Astrocyte of the spinal cord (primary cell): ENCODE measurements around the gene TFDP2.
"Not testable (repeated sequence)": the region's sequence is repeated elsewhere in the genome, so short reads cannot be mapped to it uniquely, and the experiment has no call there.

Experiments
- DNase-seq: peaks from one replicate; pipeline ENCODE4 v3.0.0; 2011; ENCODE audit warnings: low read depth, low spot score
- H3K4me3 ChIP-seq: 2 replicates; pipeline ENCODE4 v1.5.1; 2011; ENCODE audit warnings: low read depth, mild to moderate bottlenecking, low read length, moderate library complexity
- in situ Hi-C: cut with HindIII; loops from 2 replicates; pipeline ENCODE4 v1.10.0; 2017; ENCODE audit warnings: low sequenced_read_pairs
- TF ChIP-seq, protein P1 (sequence below): IDR thresholded peaks from 2 replicates; pipeline ENCODE4 v1.5.1; 2012; ENCODE audit warnings: low read depth, mild to moderate bottlenecking, low read length, inconsistent platforms

TFDP2 gene

GRCh38 chr3:142019794-142020320, 129.5 kb downstream of the TFDP2 start:
- TF ChIP-seq, protein P1, sequence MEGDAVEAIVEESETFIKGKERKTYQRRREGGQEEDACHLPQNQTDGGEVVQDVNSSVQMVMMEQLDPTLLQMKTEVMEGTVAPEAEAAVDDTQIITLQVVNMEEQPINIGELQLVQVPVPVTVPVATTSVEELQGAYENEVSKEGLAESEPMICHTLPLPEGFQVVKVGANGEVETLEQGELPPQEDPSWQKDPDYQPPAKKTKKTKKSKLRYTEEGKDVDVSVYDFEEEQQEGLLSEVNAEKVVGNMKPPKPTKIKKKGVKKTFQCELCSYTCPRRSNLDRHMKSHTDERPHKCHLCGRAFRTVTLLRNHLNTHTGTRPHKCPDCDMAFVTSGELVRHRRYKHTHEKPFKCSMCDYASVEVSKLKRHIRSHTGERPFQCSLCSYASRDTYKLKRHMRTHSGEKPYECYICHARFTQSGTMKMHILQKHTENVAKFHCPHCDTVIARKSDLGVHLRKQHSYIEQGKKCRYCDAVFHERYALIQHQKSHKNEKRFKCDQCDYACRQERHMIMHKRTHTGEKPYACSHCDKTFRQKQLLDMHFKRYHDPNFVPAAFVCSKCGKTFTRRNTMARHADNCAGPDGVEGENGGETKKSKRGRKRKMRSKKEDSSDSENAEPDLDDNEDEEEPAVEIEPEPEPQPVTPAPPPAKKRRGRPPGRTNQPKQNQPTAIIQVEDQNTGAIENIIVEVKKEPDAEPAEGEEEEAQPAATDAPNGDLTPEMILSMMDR, result no peak
- in situ Hi-C loops, result no loop called here
- no peak overlapping the region for H3K4me3 ChIP-seq
- peak; percentile 5 for DNase-seq

DNA sequence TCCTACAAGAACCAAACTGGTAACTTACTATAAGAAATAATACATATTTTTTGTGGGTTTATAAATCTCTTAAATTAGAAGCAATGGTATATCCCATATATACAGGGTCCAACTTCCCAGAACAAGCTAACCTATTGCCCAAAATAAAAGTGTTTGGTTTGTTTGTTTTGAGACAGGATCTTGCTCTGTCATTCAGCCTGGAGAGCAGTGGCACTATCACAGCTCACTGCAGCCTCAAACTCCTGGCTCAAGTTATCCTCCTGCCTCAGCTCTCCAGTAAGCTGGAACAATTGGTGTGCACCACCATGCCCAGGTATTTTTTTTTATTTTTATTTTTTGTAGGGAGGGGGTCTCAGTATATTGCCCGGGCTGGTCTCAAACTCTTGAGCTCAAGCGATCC, 135.4 kb downstream of the TFDP2 start:
- TF ChIP-seq, protein P1, result no peak
- in situ Hi-C loops, result no loop called here
- no peak overlapping the region for H3K4me3 ChIP-seq
- no peak for DNase-seq

- no peak overlapping the region for H3K4me3 ChIP-seq
- no peak for DNase-seq
- TF ChIP-seq, protein P1, result no peak
- in situ Hi-C loops, result no loop called here
Observed at GRCh38 chr3:142013326-142013980, 135.9 kb downstream of the TFDP2 start.

GRCh38 chr3:142009029-142009428, 140.3 kb downstream of the TFDP2 start:
- in situ Hi-C loops, result no loop called here
- TF ChIP-seq, protein P1, result no peak
- DNase-seq, result no peak

GRCh38 chr3:142007710-142008399, 141.5 kb downstream of the TFDP2 start:
- in situ Hi-C loops, result no loop called here
- no peak overlapping the region for H3K4me3 ChIP-seq
- DNase-seq, result no peak
- TF ChIP-seq, protein P1, result no peak

More at GRCh38 chr3:142009029-142009428, 140.3 kb downstream of the TFDP2 start:
- H3K4me3 ChIP-seq, result no peak overlapping the region

DNA sequence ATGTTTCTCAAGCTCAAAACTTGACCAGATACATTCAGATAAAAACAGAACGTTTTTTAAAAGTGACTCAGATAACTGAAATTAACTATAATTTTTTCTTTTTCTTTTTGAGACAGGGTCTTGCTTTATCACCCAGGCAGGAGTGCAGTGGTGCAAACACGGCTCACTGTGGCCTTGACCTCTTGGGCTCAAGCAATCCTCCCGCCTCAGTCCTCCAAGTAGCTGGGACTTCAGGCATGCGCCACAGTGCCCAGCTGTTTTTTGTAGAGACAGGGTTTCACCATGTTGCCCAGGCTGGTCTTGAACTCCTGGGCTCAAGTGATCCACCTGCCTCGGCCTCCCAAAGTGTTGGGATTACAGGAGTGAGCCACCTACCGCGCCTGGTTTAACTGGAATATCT, 144.4 kb downstream of the TFDP2 start:
- DNase-seq, in situ Hi-C loops, H3K4me3 ChIP-seq: not testable (repeated sequence)

DNA sequence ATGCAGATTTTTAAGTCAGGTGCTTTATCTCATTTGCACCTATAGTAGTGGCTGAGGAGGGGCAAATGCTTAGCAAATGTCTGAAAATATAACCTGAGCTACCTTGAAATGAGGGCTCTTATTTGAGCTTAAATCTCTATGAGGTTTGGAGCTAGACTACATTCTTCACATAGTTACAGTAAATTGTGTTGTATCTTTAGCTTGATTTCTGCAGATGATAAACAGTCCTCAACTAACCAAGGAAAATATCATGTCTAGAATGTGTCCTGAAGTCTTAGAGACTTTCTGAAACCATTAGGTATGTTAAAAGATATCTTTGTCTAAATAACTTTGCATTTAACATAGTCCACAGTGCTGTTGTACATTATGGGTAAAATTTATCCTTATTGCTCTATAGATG, 145.3 kb downstream of the TFDP2 start:
- DNase-seq, result no peak
- H3K4me3 ChIP-seq, result no peak overlapping the region
- in situ Hi-C loops, result no loop called here
- TF ChIP-seq, protein P1, result no peak
